ENCODE results near the gene RHCE.

Gene RHCE

GRCh38 chr1:25433389-25434186, 13.0 kb upstream of the RHCE start:
- no peak overlapping the region for H3K9ac ChIP-seq (ENCODE audit: low read length in 2 of 2)

GRCh38 chr1:25432749-25433388, 12.2 kb upstream of the RHCE start:
- Histone ChIP-seq H3K36me3 (ENCODE audit: control insufficient read depth in 2 of 2, insufficient read depth in 2 of 2, low read length in 2 of 2) (no peaks in the 10 kb centered on the region), H3K4me3 (ENCODE audit: low read length in 2 of 2) (peak overlapping the region in 1 of 2 donors; percentile 95), H3K4me1 (ENCODE audit: control insufficient read depth, insufficient read depth, low read length) (peaks cover 20% of the 10 kb centered on the region), H3K27ac (ENCODE audit: low read length) (no peak overlapping the region), H3K27me3 (ENCODE audit: control insufficient read depth in 1 of 2, insufficient read depth in 2 of 2, low read length in 2 of 2) (no peaks in the 10 kb centered on the region), H3K9ac (ENCODE audit: low read length in 2 of 2) (no peak overlapping the region), H3K9me3 (ENCODE audit: control insufficient read depth in 2 of 2, low read length in 2 of 2) (no peaks in the 10 kb centered on the region)

More at GRCh38 chr1:25433389-25434186, 13.0 kb upstream of the RHCE start:
- H3K36me3 ChIP-seq (ENCODE audit: control insufficient read depth in 2 of 2, insufficient read depth in 2 of 2, low read length in 2 of 2): no peaks in the 10 kb centered on the region
- H3K4me3 ChIP-seq (ENCODE audit: low read length in 2 of 2): peak overlapping the region in 1 of 2 donors; percentile 32
- peak overlapping the region; percentile 33 for H3K27ac ChIP-seq (ENCODE audit: low read length)
- H3K27me3 ChIP-seq (ENCODE audit: control insufficient read depth in 1 of 2, insufficient read depth in 2 of 2, low read length in 2 of 2): no peaks in the 10 kb centered on the region
- no peaks in the 10 kb centered on the region for H3K9me3 ChIP-seq (ENCODE audit: control insufficient read depth in 2 of 2, low read length in 2 of 2)
- peaks cover 20% of the 10 kb centered on the region for H3K4me1 ChIP-seq (ENCODE audit: control insufficient read depth, insufficient read depth, low read length)

GRCh38 chr1:25431955-25432719, 11.5 kb upstream of the RHCE start:
- H3K4me1 ChIP-seq (ENCODE audit: control insufficient read depth, insufficient read depth, low read length): peaks cover 20% of the 10 kb centered on the region
- no peaks in the 10 kb centered on the region for H3K9me3 ChIP-seq (ENCODE audit: control insufficient read depth in 2 of 2, low read length in 2 of 2)
- no peaks in the 10 kb centered on the region for H3K27me3 ChIP-seq (ENCODE audit: control insufficient read depth in 1 of 2, insufficient read depth in 2 of 2, low read length in 2 of 2)
- H3K4me3 ChIP-seq (ENCODE audit: low read length in 2 of 2): peak overlapping the region; percentile 73 to 95
- H3K9ac ChIP-seq (ENCODE audit: low read length in 2 of 2): peak overlapping the region; percentile 73 to 83
- H3K27ac ChIP-seq (ENCODE audit: low read length): peak overlapping the region; percentile 65
- H3K36me3 ChIP-seq (ENCODE audit: control insufficient read depth in 2 of 2, insufficient read depth in 2 of 2, low read length in 2 of 2): no peaks in the 10 kb centered on the region

- H3K27ac ChIP-seq (ENCODE audit: low read length): peak overlapping the region; percentile 93
- H3K4me1 ChIP-seq (ENCODE audit: control insufficient read depth, insufficient read depth, low read length): peaks cover 12% of the 10 kb centered on the region
- no peaks in the 10 kb centered on the region for H3K27me3 ChIP-seq (ENCODE audit: control insufficient read depth in 1 of 2, insufficient read depth in 2 of 2, low read length in 2 of 2)
- peak overlapping the region; percentile 73 to 95 for H3K4me3 ChIP-seq (ENCODE audit: low read length in 2 of 2)
- no peaks in the 10 kb centered on the region for H3K9me3 ChIP-seq (ENCODE audit: control insufficient read depth in 2 of 2, low read length in 2 of 2)
- no peaks in the 10 kb centered on the region for H3K36me3 ChIP-seq (ENCODE audit: control insufficient read depth in 2 of 2, insufficient read depth in 2 of 2, low read length in 2 of 2)
- H3K9ac ChIP-seq (ENCODE audit: low read length in 2 of 2): peak overlapping the region; percentile 73 to 83
Observed at GRCh38 chr1:25430967-25431881, 10.6 kb upstream of the RHCE start.

GRCh38 chr1:25430073-25430966, 9.7 kb upstream of the RHCE start, which contains the start of gene MACO1:
Gene MACO1 (plus strand): TSS chr1:25430897. CDS start chr1:25431099, 202 bp downstream.
- H3K9me3 ChIP-seq (ENCODE audit: control insufficient read depth in 2 of 2, low read length in 2 of 2): no peaks in the 10 kb centered on the region
- no peaks in the 10 kb centered on the region for H3K27me3 ChIP-seq (ENCODE audit: control insufficient read depth in 1 of 2, insufficient read depth in 2 of 2, low read length in 2 of 2)
- H3K4me1 ChIP-seq (ENCODE audit: control insufficient read depth, insufficient read depth, low read length): peaks cover 9% of the 10 kb centered on the region
- peak within 1 kb of the TSS; percentile 91 to 95 for H3K4me3 ChIP-seq (ENCODE audit: low read length in 2 of 2)
- peak within 1 kb of the TSS; percentile 93 for H3K27ac ChIP-seq (ENCODE audit: low read length)
- H3K9ac ChIP-seq (ENCODE audit: low read length in 2 of 2): peak within 1 kb of the TSS; percentile 87 to 88
- no peaks in the 10 kb centered on the region for H3K36me3 ChIP-seq (ENCODE audit: control insufficient read depth in 2 of 2, insufficient read depth in 2 of 2, low read length in 2 of 2)

GRCh38 chr1:25428475-25429166, 8.0 kb upstream of the RHCE start:
- no peaks in the 10 kb centered on the region for H3K27me3 ChIP-seq (ENCODE audit: control insufficient read depth in 1 of 2, insufficient read depth in 2 of 2, low read length in 2 of 2)
- peaks cover 7% of the 10 kb centered on the region for H3K4me1 ChIP-seq (ENCODE audit: control insufficient read depth, insufficient read depth, low read length)

GRCh38 chr1:25427696-25428095, 7.1 kb upstream of the RHCE start:
- Histone ChIP-seq H3K27ac (ENCODE audit: low read length) (no peak overlapping the region), H3K27me3 (ENCODE audit: control insufficient read depth in 1 of 2, insufficient read depth in 2 of 2, low read length in 2 of 2) (no peaks in the 10 kb centered on the region), H3K9ac (ENCODE audit: low read length in 2 of 2) (no peak overlapping the region), H3K4me3 (ENCODE audit: low read length in 2 of 2) (no peak overlapping the region), H3K9me3 (ENCODE audit: control insufficient read depth in 2 of 2, low read length in 2 of 2) (no peaks in the 10 kb centered on the region), H3K4me1 (ENCODE audit: control insufficient read depth, insufficient read depth, low read length) (peaks cover 5% of the 10 kb centered on the region), H3K36me3 (ENCODE audit: control insufficient read depth in 2 of 2, insufficient read depth in 2 of 2, low read length in 2 of 2) (no peaks in the 10 kb centered on the region)

More at GRCh38 chr1:25428475-25429166, 8.0 kb upstream of the RHCE start:
- H3K27ac ChIP-seq (ENCODE audit: low read length): no peak overlapping the region
- H3K9me3 ChIP-seq (ENCODE audit: control insufficient read depth in 2 of 2, low read length in 2 of 2): no peaks in the 10 kb centered on the region
- H3K36me3 ChIP-seq (ENCODE audit: control insufficient read depth in 2 of 2, insufficient read depth in 2 of 2, low read length in 2 of 2): no peaks in the 10 kb centered on the region
- H3K9ac ChIP-seq (ENCODE audit: low read length in 2 of 2): no peak overlapping the region
- no peak overlapping the region for H3K4me3 ChIP-seq (ENCODE audit: low read length in 2 of 2)

GRCh38 chr1:25425098-25426085, 4.8 kb upstream of the RHCE start:
- H3K4me3 ChIP-seq (ENCODE audit: low read length in 2 of 2): no peak overlapping the region
- H3K27ac ChIP-seq (ENCODE audit: low read length): no peak overlapping the region
- no peaks in the 10 kb centered on the region for H3K27me3 ChIP-seq (ENCODE audit: control insufficient read depth in 1 of 2, insufficient read depth in 2 of 2, low read length in 2 of 2)
- H3K4me1 ChIP-seq (ENCODE audit: control insufficient read depth, insufficient read depth, low read length): peaks cover 5% of the 10 kb centered on the region
- no peaks in the 10 kb centered on the region for H3K36me3 ChIP-seq (ENCODE audit: control insufficient read depth in 2 of 2, insufficient read depth in 2 of 2, low read length in 2 of 2)
- H3K9ac ChIP-seq (ENCODE audit: low read length in 2 of 2): no peak overlapping the region
- H3K9me3 ChIP-seq (ENCODE audit: control insufficient read depth in 2 of 2, low read length in 2 of 2): no peaks in the 10 kb centered on the region
